Measurements from ENCODE around the gene C11orf68.

GRCh38 chr11:65870307-65870658 is 48.6 kb downstream of the C11orf68 start:
- no peak for TF ChIP-seq CTCF (IDR thresholded peaks at IDR 0.05)
- no peak for TF ChIP-seq POLR2AphosphoS5 (IDR thresholded peaks at IDR 0.05)
- no peak for TF ChIP-seq POLR2A (IDR thresholded peaks at IDR 0.05)

Measured in upper lobe of left lung (tissue), 4 donors.